Colonic mucosa (tissue), 4 donors: Measurements from ENCODE around the gene NSDHL. TPM values are rescaled to one million over a fixed set of nuclear protein-coding genes. Genes with fewer than 3 reads are reported as not detected.
A peak's percentile ranks its signal among the peaks of the same experiment; 100 is the strongest.

Experiments used
- DNase-seq: peaks from one replicate; pipeline ENCODE4 v3.0.0-alpha.2; 2020
- H3K27ac ChIP-seq: fragments of 200-600 bp; one replicate; pipeline ENCODE4 v1.8.0; 2021
- H3K27me3 ChIP-seq: fragments of 200-600 bp; one replicate; pipeline ENCODE4 v1.8.0; 2021
- H3K36me3 ChIP-seq: fragments of 200-600 bp; one replicate; pipeline ENCODE4 v1.8.0; 2021
- H3K4me1 ChIP-seq: fragments of 200-600 bp; one replicate; pipeline ENCODE4 v1.8.0; 2021; ENCODE audit warnings: mild to moderate bottlenecking
- H3K4me3 ChIP-seq: fragments of 200-600 bp; one replicate; pipeline ENCODE4 v1.8.0; 2021
- H3K9ac ChIP-seq, 2 donors: one replicate each; pipeline ENCODE4 v1.7.0; 2013; ENCODE audit warnings: control low read depth in 2 of 2, low read depth in 2 of 2, low read length in 2 of 2
- H3K9me3 ChIP-seq: fragments of 200-600 bp; one replicate; pipeline ENCODE4 v1.8.0; 2021
- intact Hi-C: fragments of 100-400 bp; cut with DNase I; formaldehyde crosslinking; loops from one replicate; pipeline ENCODE4 v1.14.1; 2022
- total RNA-seq, 2 donors: library from RNA; stranded (reverse); fragmentation: NEBNext Ultra II Directional in 1 of 2; extraction: Animal tissue kit (Norgen Biotek cat#: 25700) in 1 of 2; gene quantifications; one replicate each; pipeline ENCODE4 v1.2.1, GENCODE V29; 2021
- TF ChIP-seq, protein P1 (sequence below): fragments of 200-600 bp; IDR thresholded peaks from one replicate; pipeline ENCODE4 v1.8.0; 2022; ENCODE audit warnings: antibody characterized with exemption, mild to moderate bottlenecking
- donor health status: healthy.
- donor health status: DM: no; HTN: no; CAD: no.
- donor health status: DM: no; HTN: no; CAD: no.

Gene NSDHL
- total RNA-seq, 2 donors from 2014 or later: 25.3 to 28.8 TPM

DNA sequence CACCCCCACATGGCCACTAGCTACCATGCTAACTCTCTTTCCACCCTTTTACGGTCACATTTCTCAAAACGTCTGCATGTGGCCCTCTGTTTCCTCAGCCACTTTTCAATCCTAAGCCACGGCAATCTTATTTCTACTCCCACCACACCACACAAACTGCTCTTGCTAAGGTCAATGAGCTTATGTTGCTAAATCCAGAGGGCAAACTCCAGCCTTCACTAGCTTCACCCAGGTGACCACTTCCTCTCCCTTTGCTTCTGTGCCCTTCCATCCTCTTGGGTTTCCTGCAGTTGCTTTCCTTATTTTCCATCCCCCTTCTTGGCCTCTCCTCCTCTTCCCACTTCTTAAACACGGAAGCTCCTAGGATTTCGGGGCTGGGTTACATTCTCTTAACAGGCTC, 16.8 kb upstream of the NSDHL start:
- intact Hi-C loops: no loop called here
- no peak overlapping the region for H3K27ac ChIP-seq
- H3K4me1 ChIP-seq: no peaks in the 10 kb centered on the region

DNA sequence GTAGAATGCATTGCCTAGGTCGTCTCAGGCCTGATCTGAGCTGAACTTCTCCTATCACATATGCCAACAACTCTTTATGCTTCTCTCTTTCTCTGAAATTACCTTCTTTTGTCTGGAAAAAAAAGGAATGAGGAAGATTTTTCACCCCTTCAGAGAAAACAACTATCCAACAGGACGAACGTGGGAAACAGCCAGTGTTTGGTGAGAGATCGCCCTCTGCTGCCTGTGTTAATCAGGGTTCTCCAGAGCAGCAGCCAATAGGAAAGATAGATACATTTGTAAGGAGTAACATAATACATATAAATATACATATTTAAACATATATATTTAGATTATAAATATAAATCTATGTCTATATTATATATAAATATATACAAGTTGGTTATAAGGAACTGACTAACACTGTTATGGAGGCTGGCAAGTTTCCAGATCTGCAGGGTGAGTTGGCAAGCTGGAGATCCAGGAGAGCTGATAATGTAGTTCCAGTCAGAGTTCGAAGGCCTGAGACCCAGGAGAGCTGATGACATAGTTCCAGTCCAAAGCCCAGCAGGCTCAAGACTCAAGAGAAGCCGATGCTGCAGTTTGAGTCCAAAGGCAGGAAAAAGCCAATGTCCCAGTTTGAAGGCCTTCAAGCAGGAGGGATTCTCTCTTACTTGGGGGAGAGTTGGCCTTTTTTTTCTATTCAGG, 13.6 kb upstream of the NSDHL start:
- H3K36me3 ChIP-seq: no peaks in the 10 kb centered on the region
- intact Hi-C loops: no loop called here
- no peak overlapping the region for H3K27ac ChIP-seq
- H3K27me3 ChIP-seq: no peaks in the 10 kb centered on the region
- peak; percentile 27 for DNase-seq
- no peaks in the 10 kb centered on the region for H3K9me3 ChIP-seq
- H3K4me1 ChIP-seq: no peaks in the 10 kb centered on the region
- TF ChIP-seq, protein P1, sequence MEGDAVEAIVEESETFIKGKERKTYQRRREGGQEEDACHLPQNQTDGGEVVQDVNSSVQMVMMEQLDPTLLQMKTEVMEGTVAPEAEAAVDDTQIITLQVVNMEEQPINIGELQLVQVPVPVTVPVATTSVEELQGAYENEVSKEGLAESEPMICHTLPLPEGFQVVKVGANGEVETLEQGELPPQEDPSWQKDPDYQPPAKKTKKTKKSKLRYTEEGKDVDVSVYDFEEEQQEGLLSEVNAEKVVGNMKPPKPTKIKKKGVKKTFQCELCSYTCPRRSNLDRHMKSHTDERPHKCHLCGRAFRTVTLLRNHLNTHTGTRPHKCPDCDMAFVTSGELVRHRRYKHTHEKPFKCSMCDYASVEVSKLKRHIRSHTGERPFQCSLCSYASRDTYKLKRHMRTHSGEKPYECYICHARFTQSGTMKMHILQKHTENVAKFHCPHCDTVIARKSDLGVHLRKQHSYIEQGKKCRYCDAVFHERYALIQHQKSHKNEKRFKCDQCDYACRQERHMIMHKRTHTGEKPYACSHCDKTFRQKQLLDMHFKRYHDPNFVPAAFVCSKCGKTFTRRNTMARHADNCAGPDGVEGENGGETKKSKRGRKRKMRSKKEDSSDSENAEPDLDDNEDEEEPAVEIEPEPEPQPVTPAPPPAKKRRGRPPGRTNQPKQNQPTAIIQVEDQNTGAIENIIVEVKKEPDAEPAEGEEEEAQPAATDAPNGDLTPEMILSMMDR: peak; percentile 22
- H3K4me3 ChIP-seq: no peak overlapping the region
- H3K9ac ChIP-seq: no peak overlapping the region

More for the DNA sequence above, 16.8 kb upstream of the NSDHL start:
- DNase-seq: no peak
- Histone ChIP-seq H3K9ac (no peak overlapping the region), H3K4me3 (no peak overlapping the region), H3K27me3 (no peaks in the 10 kb centered on the region), H3K9me3 (no peaks in the 10 kb centered on the region), H3K36me3 (no peaks in the 10 kb centered on the region)
- TF ChIP-seq, protein P1: no peak

DNA sequence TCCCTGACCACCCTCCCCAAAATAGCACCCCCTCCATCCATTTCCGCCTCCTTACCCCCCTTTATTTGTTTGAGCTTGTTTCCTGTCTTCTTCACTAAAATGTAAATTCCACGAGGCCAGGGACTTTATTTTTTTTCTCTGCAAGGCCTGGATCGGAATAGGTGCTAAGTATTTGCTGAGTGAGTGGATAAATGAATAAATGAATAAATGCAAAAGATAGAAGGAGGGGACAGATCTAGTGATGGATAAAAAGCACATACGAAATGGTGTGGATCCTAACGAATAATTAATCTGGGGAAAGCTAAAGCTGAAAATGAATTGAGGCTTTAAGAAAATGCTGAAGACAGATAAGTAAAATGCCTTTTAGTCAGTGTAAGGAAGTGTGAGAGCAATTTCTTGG, 12.5 kb upstream of the NSDHL start:
- TF ChIP-seq, protein P1: no peak
- Histone ChIP-seq H3K36me3 (no peaks in the 10 kb centered on the region), H3K9ac (no peak overlapping the region), H3K27ac (no peak overlapping the region), H3K4me3 (no peak overlapping the region), H3K9me3 (no peaks in the 10 kb centered on the region), H3K27me3 (no peaks in the 10 kb centered on the region), H3K4me1 (no peaks in the 10 kb centered on the region)
- DNase-seq: no peak
- intact Hi-C loops: no loop called here

DNA sequence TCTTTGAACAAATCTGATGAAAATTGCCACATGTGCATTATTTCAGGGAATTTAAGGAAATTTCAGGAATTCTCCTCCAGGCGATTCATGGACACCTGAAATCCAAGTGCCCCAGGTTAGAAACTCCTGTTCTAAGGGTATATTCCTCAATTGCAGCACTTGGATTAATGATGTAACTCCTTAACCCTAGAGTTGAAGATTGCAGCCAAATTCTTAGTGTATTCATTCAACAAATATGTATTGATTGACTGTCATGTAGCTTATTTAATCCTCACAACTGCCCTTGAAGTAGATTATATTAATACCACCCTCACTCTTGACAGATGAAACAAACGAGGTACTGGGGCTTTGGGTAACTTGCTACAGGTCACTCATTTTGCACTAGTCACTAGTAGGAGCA, 11.6 kb upstream of the NSDHL start:
- Histone ChIP-seq H3K27ac (no peak overlapping the region), H3K9ac (no peak overlapping the region), H3K36me3 (no peaks in the 10 kb centered on the region), H3K27me3 (no peaks in the 10 kb centered on the region), H3K4me3 (no peak overlapping the region), H3K9me3 (no peaks in the 10 kb centered on the region), H3K4me1 (no peaks in the 10 kb centered on the region)
- no peak for DNase-seq
- intact Hi-C loops: no loop called here
- TF ChIP-seq, protein P1: no peak

DNA sequence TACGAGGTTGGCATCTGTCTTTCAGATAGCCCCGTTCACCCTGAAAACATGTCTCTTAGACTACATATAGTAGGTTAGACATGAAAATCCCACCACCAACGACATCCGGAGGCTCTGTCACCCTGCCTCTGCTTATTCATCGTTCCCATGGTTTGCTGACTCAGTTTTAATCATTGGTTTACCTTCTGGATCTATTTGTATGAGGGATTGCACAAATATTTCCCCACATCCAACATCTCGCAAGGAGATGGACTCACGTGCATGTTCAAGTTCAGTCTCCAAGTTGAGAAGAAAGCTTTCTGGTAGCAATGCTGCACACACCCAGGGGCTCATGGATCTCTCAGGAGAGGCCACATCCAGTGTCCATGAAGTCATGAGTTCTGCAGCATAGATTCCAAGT, 11.1 kb upstream of the NSDHL start:
- intact Hi-C loops: loop anchor here (5.0 to 10.0 kb wide), 2 partner anchors 175 to 1067 kb away; no protein-coding TSS in a partner anchor
- TF ChIP-seq, protein P1: no peak
- DNase-seq: no peak
- Histone ChIP-seq H3K9me3 (no peaks in the 10 kb centered on the region), H3K4me3 (no peak overlapping the region), H3K4me1 (no peaks in the 10 kb centered on the region), H3K36me3 (no peaks in the 10 kb centered on the region), H3K27me3 (no peaks in the 10 kb centered on the region), H3K27ac (no peak overlapping the region), H3K9ac (no peak overlapping the region)
